ENCODE data around the gene LSAMP. TPM values are rescaled to one million over a fixed set of nuclear protein-coding genes. Genes with fewer than 3 reads are reported as not detected.
A peak's percentile ranks its signal among the peaks of the same experiment; 100 is the strongest.

LSAMP gene
- total and polyA plus RNA-seq, 2 of the 4 experiments (the other 2 are of a cell fraction), result 7.9 to 8.0 TPM

GRCh38 chr3:116423374-116423773 is 21.9 kb downstream of the LSAMP start:
- Histone ChIP-seq H3K4me2 (ENCODE audit: low read depth, low read length) (peak overlapping the region; percentile 10; the same call in 1 of the 2 replicates), H3K4me3 (ENCODE audit: insufficient read depth, low read depth, low read length) (no peak overlapping the region), H3K23ac (ENCODE audit: low read depth, low read length) (no peak overlapping the region; the same call in 1 of the 2 replicates), H3K27me3 (ENCODE audit: control insufficient read depth, insufficient read depth, low read length) (no peaks in the 10 kb centered on the region), H3K79me1 (ENCODE audit: low read depth in 1 of 2, low read length in 2 of 2) (no peaks in the 10 kb centered on the region), H4K91ac (ENCODE audit: insufficient read depth, low read depth, low read length) (no peak overlapping the region), H2BK20ac (ENCODE audit: low read depth, low read length) (no peak overlapping the region), H3K9ac (ENCODE audit: low read depth, low read length) (no peak overlapping the region), H3K9me1 (ENCODE audit: insufficient read depth, low read length) (no peaks in the 10 kb centered on the region), H2AK5ac (ENCODE audit: low read depth, low read length) (no peak overlapping the region), H2BK5ac (ENCODE audit: low read depth, low read length, poor library complexity, severe bottlenecking) (no peak overlapping the region), H3K4ac (ENCODE audit: low read depth, low read length) (no peak overlapping the region), H3K9me3 (ENCODE audit: control insufficient read depth, insufficient read depth, low read length) (no peaks in the 10 kb centered on the region), H2AK9ac (replicated peaks; ENCODE audit: low read depth, low read length, poor library complexity) (no peak overlapping the region), H3K27ac (ENCODE audit: insufficient read depth, low read length) (no peak overlapping the region), H2AFZ (replicated peaks; ENCODE audit: low read length, poor library complexity) (no peak overlapping the region), H3K4me1 (ENCODE audit: control insufficient read depth, insufficient read depth, low read length) (no peaks in the 10 kb centered on the region; the same call in 1 of the 2 replicates), H3K14ac (replicated peaks; ENCODE audit: low read depth, low read length) (0 out of 2 replicates have a peak overlapping the region, but pooled peaks have one; percentile 40), H2BK120ac (ENCODE audit: low read depth, low read length) (no peak overlapping the region), H3K36me3 (ENCODE audit: control insufficient read depth, insufficient read depth, low read length) (no peaks in the 10 kb centered on the region), H2BK15ac (ENCODE audit: low read depth, low read length) (no peak overlapping the region), H3K18ac (ENCODE audit: low read depth, low read length) (no peak overlapping the region; the same call in 1 of the 2 replicates), H3K56ac (ENCODE audit: extremely low read depth, insufficient read depth, low read length) (no peak overlapping the region), H4K20me1 (ENCODE audit: insufficient read depth, low read length) (no peaks in the 10 kb centered on the region), H4K8ac (ENCODE audit: low read depth in 2 of 2, low read length in 2 of 2) (no peak overlapping the region), H4K5ac (ENCODE audit: low read depth, low read length) (no peak overlapping the region)
- no TSS peak for BruUV-seq (replicated peaks)
- CTCF ChIA-PET, result no interaction called here
- DNase-seq (peak; percentile 15), ATAC-seq (ENCODE audit: low read depth) (peak; percentile 70)
- dilution Hi-C loops (cut with HindIII; ENCODE audit: low sequenced_read_pairs, unreplicated experiment) (no loop called here), intact Hi-C loops (cut with micrococcal nuclease) (no loop called here), in situ Hi-C loops (cut with MboI; ENCODE audit: low sequenced_read_pairs) (no loop called here)
- POLR2A ChIA-PET (ENCODE audit: unreplicated experiment), result no interaction called here
- 53% methylated on average over 2 of the region's 3 CpGs; no CpG with 5 or more reads in 1 of the 2 experiments for WGBS, 2 experiments (ENCODE audit: extremely low coverage in 2 of 2, insufficient read length in 1 of 2)
- TF ChIP-seq USF2 (IDR thresholded peaks at IDR 0.05; ENCODE audit: low read depth, low read length) (no peak), MAZ (IDR thresholded peaks at IDR 0.05; ENCODE audit: borderline replicate concordance, low read depth, low read length) (no peak), SMC3 (IDR thresholded peaks at IDR 0.05; ENCODE audit: low read depth, low read length) (no peak), FOS (IDR thresholded peaks at IDR 0.05; ENCODE audit: low read depth, low read length) (no peak), RCOR1 (IDR thresholded peaks at IDR 0.05; ENCODE audit: insufficient replicate concordance, low read length) (no peak), POLR2A (IDR thresholded peaks at IDR 0.05; ENCODE audit: low read depth, low read length) (no peak), RFX5 (IDR thresholded peaks at IDR 0.05; ENCODE audit: low read depth, low read length) (no peak), RAD21 (IDR thresholded peaks at IDR 0.05; ENCODE audit: low read length) (no peak), CTCF (conservative IDR thresholded peaks at IDR 0.05; ENCODE audit: low read depth, low read length) (no peak), CHD1 (IDR thresholded peaks at IDR 0.05; ENCODE audit: low read depth, low read length) (no peak), BHLHE40 (IDR thresholded peaks at IDR 0.05; ENCODE audit: low read depth, low read length) (no peak)
